Endodermal cell (in vitro differentiated cells): ENCODE data around the gene TMBIM6. TPM values are rescaled to one million over a fixed set of nuclear protein-coding genes. Genes with fewer than 3 reads are reported as not detected.

Experiments used
- DNase-seq: peaks from one replicate; pipeline ENCODE4 v3.0.0-alpha.2; 2017
- H3K27ac ChIP-seq: 2 replicates; pipeline ENCODE4 v1.5.1; 2013; ENCODE audit warnings: mild to moderate bottlenecking, low read depth, low read length, moderate library complexity
- H3K27me3 ChIP-seq: 2 replicates; pipeline ENCODE4 v1.6.1; 2013; ENCODE audit warnings: mild to moderate bottlenecking, low read length, moderate library complexity; ENCODE audit not compliant: insufficient read depth, control insufficient read depth, poor library complexity, severe bottlenecking
- H3K36me3 ChIP-seq: 2 replicates; pipeline ENCODE4 v1.7.0; 2013; ENCODE audit warnings: mild to moderate bottlenecking, low read length, moderate library complexity; ENCODE audit not compliant: control insufficient read depth, insufficient read depth
- H3K4me1 ChIP-seq: one replicate; pipeline ENCODE4 v1.7.0; 2013; ENCODE audit warnings: low read length; ENCODE audit not compliant: control insufficient read depth, insufficient read depth
- H3K4me3 ChIP-seq: 2 replicates; pipeline ENCODE4 v1.5.1; 2013; ENCODE audit warnings: mild to moderate bottlenecking, low read length, moderate library complexity
- H3K9ac ChIP-seq: 2 replicates; pipeline ENCODE4 v1.6.1; 2013; ENCODE audit warnings: mild to moderate bottlenecking, low read length, moderate library complexity; ENCODE audit not compliant: poor library complexity, severe bottlenecking; ENCODE audit errors: extremely low read depth
- H3K9me3 ChIP-seq: 2 replicates; pipeline ENCODE4 v1.6.1; 2013; ENCODE audit warnings: mild to moderate bottlenecking, low read length, moderate library complexity; ENCODE audit not compliant: control insufficient read depth
- H3K27ac Mint-ChIP-seq: 2 replicates; pipeline ENCODE4 v1.8.0; 2020; ENCODE audit warnings: mixed read lengths
- H3K27me3 Mint-ChIP-seq: 2 replicates; pipeline ENCODE4 v1.8.0; 2021; ENCODE audit warnings: mild to moderate bottlenecking, mixed read lengths; ENCODE audit not compliant: insufficient read depth
- H3K36me3 Mint-ChIP-seq: 2 replicates; pipeline ENCODE4 v1.8.0; 2020; ENCODE audit warnings: low read depth, mixed read lengths
- H3K4me1 Mint-ChIP-seq: 2 replicates; pipeline ENCODE4 v1.8.0; 2020; ENCODE audit warnings: mixed read lengths
- H3K4me3 Mint-ChIP-seq: 2 replicates; pipeline ENCODE4 v1.8.0; 2020; ENCODE audit warnings: mild to moderate bottlenecking, moderate library complexity, mixed read lengths
- H3K9me3 Mint-ChIP-seq: 2 replicates; pipeline ENCODE4 v1.8.0; 2020; ENCODE audit warnings: mild to moderate bottlenecking, mixed read lengths
- CTCF ChIP-seq: fragments of 200-600 bp; sonication (generic); conservative IDR thresholded peaks from 2 replicates; pipeline ENCODE4 v1.5.0; 2021; ENCODE audit warnings: antibody characterized with exemption, mild to moderate bottlenecking
- WGBS, 2 experiments: methylation state at CpG; one replicate each; pipeline versions ENCODE4 v1.1.5 to v1.1.7; 2013; ENCODE audit warnings: missing lambda C conversion rate in 2 of 2, mixed read lengths in 1 of 2; ENCODE audit not compliant: insufficient coverage in 1 of 2, insufficient read length in 1 of 2; 5-methylcytosine and 5-hydroxymethylcytosine counted together
- total RNA-seq, 2 donors: library from RNA; stranded (reverse); fragmentation: NEBNext Ultra II Directional in 1 of 2; extraction: Animal tissue kit (Norgen Biotek cat#: 25700) in 1 of 2; gene quantifications; 2 replicates in 1 of 2; 3 replicates in 1 of 2; pipeline ENCODE4 v1.2.1, GENCODE V29; 2021

The TMBIM6 gene
- total RNA-seq, 2 donors from 2014 or later: 426 to 455 TPM

DNA sequence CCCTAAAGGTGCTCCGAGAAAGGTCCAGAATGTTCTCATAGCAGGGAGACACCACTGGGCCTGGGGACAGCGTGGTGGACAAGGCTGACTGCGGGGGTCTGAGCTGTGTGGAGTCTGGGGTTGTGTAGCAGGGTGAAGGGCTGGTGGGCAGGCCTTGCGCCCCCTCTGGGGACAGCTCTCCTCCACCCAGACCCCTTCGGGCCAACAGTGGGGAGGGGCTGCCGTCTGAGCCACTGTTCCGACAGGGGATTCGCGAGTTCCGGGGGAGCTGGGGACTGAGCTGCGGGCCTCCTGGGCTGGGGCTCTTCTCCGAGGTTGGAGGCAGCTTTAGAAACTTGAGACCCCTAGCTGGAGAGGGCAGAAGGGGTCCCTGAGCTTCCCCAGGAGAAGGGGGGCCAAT is 54.8 kb downstream of the TMBIM6 start:
- Histone ChIP-seq H3K4me3 (no peak overlapping the region), H3K36me3 (peaks cover 17% of the 10 kb centered on the region), H3K9ac (no peak overlapping the region), H3K27me3 (no peaks in the 10 kb centered on the region), H3K4me1 (peaks cover 11% of the 10 kb centered on the region), H3K9me3 (no peaks in the 10 kb centered on the region), H3K27ac (no peak overlapping the region)
- Mint-ChIP-seq H3K4me1 (peaks cover 10% of the 10 kb centered on the region), H3K36me3 (peaks cover 16% of the 10 kb centered on the region), H3K9me3 (no peaks in the 10 kb centered on the region), H3K27ac (no peak overlapping the region), H3K27me3 (no peaks in the 10 kb centered on the region), H3K4me3 (no peak overlapping the region)
- DNase-seq: no peak
- no peak for TF ChIP-seq CTCF
- WGBS, 2 experiments: 94 to 100% methylated on average over 1 to 12 of the region's 12 CpGs

DNA sequence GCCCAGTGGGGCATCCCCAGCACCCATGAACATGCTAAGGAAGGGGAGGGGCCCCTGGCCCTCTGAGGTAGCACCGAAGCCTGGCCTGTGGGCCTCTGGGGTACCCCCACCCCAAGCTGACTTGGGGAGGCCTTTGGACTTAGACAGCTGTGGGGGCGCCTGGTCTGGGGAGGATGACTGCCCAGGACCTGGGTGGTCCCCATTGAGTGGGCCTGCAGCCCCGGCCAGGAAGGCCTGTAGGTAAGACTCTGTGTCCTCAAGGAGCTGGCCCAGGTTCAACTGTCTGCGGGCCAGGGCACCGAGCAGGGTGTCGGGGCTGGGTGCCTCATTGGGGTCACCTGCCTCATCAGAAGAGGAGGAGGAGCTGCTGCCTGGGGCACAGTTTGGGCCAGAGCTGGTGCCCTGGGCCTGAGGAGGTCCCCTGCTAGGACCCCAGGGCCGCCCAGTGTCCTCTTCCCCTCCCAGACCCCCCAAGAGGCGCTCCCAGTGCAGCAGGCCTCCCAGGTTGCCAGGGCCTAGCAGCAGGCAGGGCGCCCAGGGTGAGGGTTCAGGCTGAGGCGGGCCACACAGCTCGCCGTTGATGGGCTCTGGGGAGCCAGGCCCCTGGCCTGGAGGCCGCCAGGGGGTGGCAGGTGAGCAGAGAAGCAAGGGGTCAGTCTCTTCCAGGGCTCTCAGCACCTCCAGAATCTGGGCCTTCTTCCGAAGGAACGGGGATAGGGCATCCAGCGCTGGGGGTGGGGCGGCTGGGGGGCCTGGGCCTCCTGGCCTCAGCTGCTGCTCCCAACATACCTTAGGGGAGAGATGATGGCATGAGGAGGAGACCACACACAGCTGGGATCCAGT is 55.5 kb downstream of the TMBIM6 start:
- Histone ChIP-seq H3K27me3 (no peaks in the 10 kb centered on the region), H3K9ac (no peak overlapping the region), H3K4me3 (no peak overlapping the region), H3K4me1 (peaks cover 18% of the 10 kb centered on the region), H3K9me3 (no peaks in the 10 kb centered on the region), H3K27ac (no peak overlapping the region), H3K36me3 (peaks cover 20% of the 10 kb centered on the region)
- H3K27ac Mint-ChIP-seq: no peak overlapping the region
- peaks cover 17% of the 10 kb centered on the region for H3K4me1 Mint-ChIP-seq
- WGBS, 2 experiments: 92 to 99% methylated on average over 11 to 17 of the region's 17 CpGs
- DNase-seq: no peak
- no peaks in the 10 kb centered on the region for H3K9me3 Mint-ChIP-seq
- H3K4me3 Mint-ChIP-seq: no peak overlapping the region
- no peak for TF ChIP-seq CTCF
- H3K36me3 Mint-ChIP-seq: peaks cover 23% of the 10 kb centered on the region
- no peaks in the 10 kb centered on the region for H3K27me3 Mint-ChIP-seq

DNA sequence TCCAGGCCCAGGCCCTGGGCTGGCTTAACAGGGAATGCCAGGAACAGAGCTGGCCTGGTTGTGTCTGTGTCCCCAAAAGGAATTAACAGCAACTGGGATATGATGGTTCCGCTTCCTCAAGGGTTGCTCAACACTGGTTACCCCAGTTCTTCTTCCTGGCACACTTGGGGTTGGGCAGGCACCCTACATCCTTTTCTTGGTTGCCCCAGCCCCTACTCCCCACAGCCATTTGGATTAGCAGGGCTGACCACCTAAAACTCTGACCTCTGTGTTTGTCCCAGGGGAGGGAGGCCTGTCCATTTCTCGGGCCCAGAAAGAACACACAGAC is 56.1 kb downstream of the TMBIM6 start:
- Histone ChIP-seq H3K4me3 (no peak overlapping the region), H3K36me3 (peaks cover 20% of the 10 kb centered on the region), H3K9me3 (no peaks in the 10 kb centered on the region), H3K27ac (no peak overlapping the region), H3K4me1 (peaks cover 18% of the 10 kb centered on the region), H3K27me3 (no peaks in the 10 kb centered on the region), H3K9ac (no peak overlapping the region)
- H3K4me1 Mint-ChIP-seq: peaks cover 23% of the 10 kb centered on the region
- H3K36me3 Mint-ChIP-seq: peaks cover 23% of the 10 kb centered on the region
- no peak for DNase-seq
- H3K4me3 Mint-ChIP-seq: no peak overlapping the region
- H3K27ac Mint-ChIP-seq: no peak overlapping the region
- WGBS, 2 experiments: 95 to 96% methylated on average over 2 of the region's 2 CpGs
- H3K9me3 Mint-ChIP-seq: no peaks in the 10 kb centered on the region
- H3K27me3 Mint-ChIP-seq: no peaks in the 10 kb centered on the region
- no peak for TF ChIP-seq CTCF
